ENCODE results near the gene CHAF1A. TPM values are rescaled to one million over a fixed set of nuclear protein-coding genes. Genes with fewer than 3 reads are reported as not detected.

The CHAF1A gene
- polyA plus RNA-seq, 1 donor, result 33.5 TPM

- no peak for DNase-seq
These were observed 36.4 kb upstream of the CHAF1A start for GRCh38 chr19:4365791-4366665.

GRCh38 chr19:4366666-4367335 lies 35.6 kb upstream of the CHAF1A start:
- DNase-seq, result no peak

- no peak for DNase-seq
These were observed 35.1 kb upstream of the CHAF1A start for GRCh38 chr19:4367336-4367723.

GRCh38 chr19:4367781-4368127 lies 34.7 kb upstream of the CHAF1A start:
- no peak for DNase-seq

- no peak for DNase-seq
These were observed 34.2 kb upstream of the CHAF1A start for GRCh38 chr19:4368128-4368820.

- DNase-seq, result no peak
These were observed 33.1 kb upstream of the CHAF1A start for GRCh38 chr19:4369109-4369887.

- no peak for DNase-seq
These were observed 32.6 kb upstream of the CHAF1A start for GRCh38 chr19:4369888-4370260.

GRCh38 chr19:4370418-4371041 lies 31.9 kb upstream of the CHAF1A start:
- no peak for DNase-seq

GRCh38 chr19:4371247-4372164 lies 30.9 kb upstream of the CHAF1A start:
- DNase-seq, result no peak

- DNase-seq, result no peak
These were observed 30.1 kb upstream of the CHAF1A start for GRCh38 chr19:4372165-4373012.

- DNase-seq, result no peak
These were observed 29.4 kb upstream of the CHAF1A start for GRCh38 chr19:4373013-4373367.

GRCh38 chr19:4373601-4374497 lies 28.6 kb upstream of the CHAF1A start:
- DNase-seq, result no peak

- DNase-seq, result no peak
These were observed 27.8 kb upstream of the CHAF1A start for GRCh38 chr19:4374498-4375163.

GRCh38 chr19:4375164-4376027 lies 27.0 kb upstream of the CHAF1A start:
- DNase-seq, result no peak

GRCh38 chr19:4376028-4376670 lies 26.3 kb upstream of the CHAF1A start:
- no peak for DNase-seq

- DNase-seq, result no peak
These were observed 25.8 kb upstream of the CHAF1A start for GRCh38 chr19:4376671-4376990.

All from left kidney (tissue), 2 donors.